ENCODE results near the gene VIPAS39. TPM values are rescaled to one million over a fixed set of nuclear protein-coding genes. Genes with fewer than 3 reads are reported as not detected.

Gene VIPAS39
- total RNA-seq, 6 experiments from 2014 or later = 14.2 to 17.4 (median 15.3) TPM

DNA sequence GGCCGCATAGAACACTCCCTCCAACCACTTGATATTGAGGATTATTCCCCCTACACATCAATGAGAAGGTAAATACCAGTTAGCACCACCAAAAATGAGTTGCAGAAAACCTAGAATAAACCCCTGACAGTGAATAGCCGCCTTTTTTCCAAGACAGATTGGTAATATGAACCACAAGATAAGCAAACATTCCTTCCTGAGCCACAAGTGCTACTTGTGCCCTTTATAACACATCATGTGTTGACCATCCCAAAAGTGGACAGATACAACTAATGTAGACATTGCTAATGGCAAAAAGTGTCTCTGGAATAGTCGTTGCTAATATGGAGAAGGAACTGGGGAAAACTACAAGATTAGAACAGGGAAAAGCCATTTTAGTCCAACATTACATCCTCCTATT, 51.3 kb downstream of the VIPAS39 start:
- H3K27me3 Mint-ChIP-seq (ENCODE audit: insufficient read depth) = peaks cover 3% of the 10 kb centered on the region
- TF ChIP-seq, protein P1, sequence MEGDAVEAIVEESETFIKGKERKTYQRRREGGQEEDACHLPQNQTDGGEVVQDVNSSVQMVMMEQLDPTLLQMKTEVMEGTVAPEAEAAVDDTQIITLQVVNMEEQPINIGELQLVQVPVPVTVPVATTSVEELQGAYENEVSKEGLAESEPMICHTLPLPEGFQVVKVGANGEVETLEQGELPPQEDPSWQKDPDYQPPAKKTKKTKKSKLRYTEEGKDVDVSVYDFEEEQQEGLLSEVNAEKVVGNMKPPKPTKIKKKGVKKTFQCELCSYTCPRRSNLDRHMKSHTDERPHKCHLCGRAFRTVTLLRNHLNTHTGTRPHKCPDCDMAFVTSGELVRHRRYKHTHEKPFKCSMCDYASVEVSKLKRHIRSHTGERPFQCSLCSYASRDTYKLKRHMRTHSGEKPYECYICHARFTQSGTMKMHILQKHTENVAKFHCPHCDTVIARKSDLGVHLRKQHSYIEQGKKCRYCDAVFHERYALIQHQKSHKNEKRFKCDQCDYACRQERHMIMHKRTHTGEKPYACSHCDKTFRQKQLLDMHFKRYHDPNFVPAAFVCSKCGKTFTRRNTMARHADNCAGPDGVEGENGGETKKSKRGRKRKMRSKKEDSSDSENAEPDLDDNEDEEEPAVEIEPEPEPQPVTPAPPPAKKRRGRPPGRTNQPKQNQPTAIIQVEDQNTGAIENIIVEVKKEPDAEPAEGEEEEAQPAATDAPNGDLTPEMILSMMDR (IDR thresholded peaks at IDR 0.05) = no peak
- H3K9me3 Mint-ChIP-seq = no peaks in the 10 kb centered on the region
- H3K4me3 Mint-ChIP-seq = no peak overlapping the region
- DNase-seq = no peak
- no peaks in the 10 kb centered on the region for H3K36me3 Mint-ChIP-seq (ENCODE audit: low read depth)
- H3K4me1 Mint-ChIP-seq (ENCODE audit: low read depth) = no peaks in the 10 kb centered on the region
- H3K27ac Mint-ChIP-seq = no peak overlapping the region

DNA sequence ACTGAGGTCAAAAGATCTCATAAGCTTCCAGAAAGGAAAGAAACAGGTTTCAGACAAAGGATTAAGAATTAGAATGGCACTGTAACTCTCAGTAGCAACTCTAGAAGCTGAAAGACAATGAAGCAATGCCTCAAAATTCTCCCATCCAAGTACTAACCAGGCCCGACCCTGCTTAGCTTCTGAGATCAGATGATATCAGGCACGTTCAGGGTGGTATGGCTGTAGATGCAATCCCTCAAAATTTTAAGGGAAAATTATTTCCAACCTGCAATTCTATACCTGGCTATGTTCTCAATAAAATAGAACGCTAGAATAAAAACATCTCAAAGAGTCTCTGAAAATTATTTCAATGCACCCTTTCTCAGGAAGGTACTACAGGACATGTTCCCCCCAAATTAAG, 53.6 kb downstream of the VIPAS39 start:
- H3K9me3 Mint-ChIP-seq = no peaks in the 10 kb centered on the region
- H3K4me3 Mint-ChIP-seq = no peak overlapping the region
- no peak overlapping the region for H3K27ac Mint-ChIP-seq
- DNase-seq = no peak
- no peaks in the 10 kb centered on the region for H3K4me1 Mint-ChIP-seq (ENCODE audit: low read depth)
- no peaks in the 10 kb centered on the region for H3K36me3 Mint-ChIP-seq (ENCODE audit: low read depth)
- TF ChIP-seq, protein P1 (IDR thresholded peaks at IDR 0.05) = no peak
- H3K27me3 Mint-ChIP-seq (ENCODE audit: insufficient read depth) = peaks cover 9% of the 10 kb centered on the region

DNA sequence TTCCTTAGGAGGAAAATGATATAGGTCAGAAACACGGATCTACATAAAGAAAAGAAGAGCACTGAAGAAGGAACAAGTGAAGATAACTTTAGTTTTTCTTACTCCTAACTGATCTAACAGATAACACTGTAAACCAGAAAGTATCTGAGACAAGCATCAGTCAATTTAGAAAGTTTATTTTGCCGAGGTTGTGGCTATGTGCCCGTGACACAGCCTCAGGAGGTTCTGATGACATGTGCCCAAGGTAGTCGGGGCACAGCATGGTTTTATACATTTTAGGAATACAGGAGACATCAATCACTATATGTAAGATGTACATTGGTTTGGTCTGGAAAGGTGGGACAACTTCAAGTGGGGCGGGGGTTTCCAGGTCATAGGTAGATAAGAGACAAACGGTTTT, 57.2 kb downstream of the VIPAS39 start:
- Mint-ChIP-seq H3K4me3 (no peak overlapping the region), H3K27ac (no peak overlapping the region), H3K4me1 (ENCODE audit: low read depth) (no peaks in the 10 kb centered on the region), H3K27me3 (ENCODE audit: insufficient read depth) (peaks cover 5% of the 10 kb centered on the region), H3K9me3 (no peaks in the 10 kb centered on the region), H3K36me3 (ENCODE audit: low read depth) (no peaks in the 10 kb centered on the region)
- TF ChIP-seq, protein P1 (IDR thresholded peaks at IDR 0.05) = no peak
- no peak for DNase-seq

DNA sequence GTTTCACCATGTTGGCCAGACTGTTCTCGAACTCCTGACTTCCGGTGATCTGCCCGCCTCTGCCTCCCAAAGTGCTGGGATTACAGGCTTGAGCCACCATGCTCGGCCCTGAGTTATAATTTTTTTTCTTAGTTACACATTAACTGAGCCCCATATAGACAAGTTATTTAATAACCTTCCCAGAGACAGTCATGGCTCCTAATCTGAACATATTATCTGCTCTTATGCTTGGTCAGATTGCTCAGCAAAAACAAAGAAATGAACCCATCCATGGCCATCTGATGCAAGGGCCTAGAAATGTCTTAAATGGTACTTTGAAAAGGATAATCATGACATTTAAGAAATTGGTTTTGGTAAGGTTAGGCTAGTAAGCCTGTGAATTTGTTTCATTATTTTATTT, 67.2 kb downstream of the VIPAS39 start:
- no peak for DNase-seq
- no peaks in the 10 kb centered on the region for H3K9me3 Mint-ChIP-seq
- H3K27me3 Mint-ChIP-seq (ENCODE audit: insufficient read depth) = peaks cover 2% of the 10 kb centered on the region; the same call in 1 of the 2 replicates

DNA sequence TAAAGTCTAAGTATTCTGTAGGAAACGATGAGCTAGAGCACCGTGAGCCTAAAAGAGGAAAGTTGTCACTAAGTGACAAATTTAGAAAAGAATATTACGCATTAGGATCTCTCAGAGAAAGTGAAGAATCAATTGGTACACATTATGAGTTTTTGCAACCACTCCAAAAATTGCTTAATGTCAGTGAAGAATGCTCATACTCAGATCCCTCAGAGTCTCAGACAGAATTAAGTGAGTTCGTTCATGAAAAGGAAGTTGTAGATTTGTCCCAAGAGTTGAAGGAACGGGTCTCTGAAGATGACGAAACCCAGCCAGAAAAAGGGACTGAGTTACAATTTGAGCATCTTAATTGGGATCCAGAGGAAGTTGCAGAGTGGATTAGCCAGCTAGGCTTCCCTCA, 78.7 kb downstream of the VIPAS39 start:
- 0 out of 2 replicates have a peak, but pooled peaks cover 10% of the 10 kb centered on the region for H3K36me3 Mint-ChIP-seq (ENCODE audit: low read depth)
- H3K4me1 Mint-ChIP-seq (ENCODE audit: low read depth) = peaks cover 22% of the 10 kb centered on the region
- no peaks in the 10 kb centered on the region for H3K9me3 Mint-ChIP-seq
- H3K27ac Mint-ChIP-seq = no peak overlapping the region
- TF ChIP-seq, protein P1 (IDR thresholded peaks at IDR 0.05) = no peak
- no peaks in the 10 kb centered on the region; the same call in 1 of the 2 replicates for H3K27me3 Mint-ChIP-seq (ENCODE audit: insufficient read depth)
- H3K4me3 Mint-ChIP-seq = no peak overlapping the region
- no peak for DNase-seq

More for the DNA sequence above, 67.2 kb downstream of the VIPAS39 start:
- Mint-ChIP-seq H3K36me3 (ENCODE audit: low read depth) (no peaks in the 10 kb centered on the region), H3K4me1 (ENCODE audit: low read depth) (no peaks in the 10 kb centered on the region), H3K27ac (no peak overlapping the region), H3K4me3 (no peak overlapping the region)
- TF ChIP-seq, protein P1 (IDR thresholded peaks at IDR 0.05) = no peak

DNA sequence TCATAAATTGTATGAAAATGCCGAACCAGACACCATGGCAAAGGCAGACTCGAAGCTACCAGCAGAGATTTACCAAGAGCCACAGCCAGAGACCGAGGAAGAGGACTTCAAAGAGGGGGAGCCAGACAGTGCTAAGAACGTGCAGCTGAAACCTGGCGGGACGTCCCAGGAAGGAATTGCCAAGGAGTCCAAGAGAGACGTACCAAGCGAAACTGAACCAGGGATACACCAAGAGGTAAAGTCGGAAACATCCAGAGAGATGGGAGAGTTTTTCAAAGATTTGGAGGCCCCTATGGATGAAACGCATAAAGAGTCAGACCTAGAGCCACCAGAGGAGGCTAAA, 79.9 kb downstream of the VIPAS39 start:
- H3K27ac Mint-ChIP-seq = no peak overlapping the region
- H3K4me1 Mint-ChIP-seq (ENCODE audit: low read depth) = peaks cover 35% of the 10 kb centered on the region
- H3K36me3 Mint-ChIP-seq (ENCODE audit: low read depth) = 0 out of 2 replicates have a peak, but pooled peaks cover 10% of the 10 kb centered on the region
- H3K27me3 Mint-ChIP-seq (ENCODE audit: insufficient read depth) = no peaks in the 10 kb centered on the region; the same call in 1 of the 2 replicates
- TF ChIP-seq, protein P1 (IDR thresholded peaks at IDR 0.05) = no peak
- DNase-seq = no peak
- H3K4me3 Mint-ChIP-seq = no peak overlapping the region
- no peaks in the 10 kb centered on the region for H3K9me3 Mint-ChIP-seq
